B cell (primary cell): ENCODE measurements around the gene FGF3. TPM values are rescaled to one million over a fixed set of nuclear protein-coding genes. Genes with fewer than 3 reads are reported as not detected.

Experiments
- ATAC-seq: fragments of 200-7000 bp; cut with Tn5 transposase; one replicate; pipeline ENCODE4 v1.10.0; 2021; ENCODE audit warnings: low read depth, mild to moderate bottlenecking, moderate number of reproducible peaks, moderate library complexity
- CTCF ChIA-PET: fragments of 350-600 bp; sonication (Branson Sonifier 250); formaldehyde crosslinking; loops from one replicate; lab custom pipeline; 2021; ENCODE audit warnings: antibody characterized with exemption, inconsistent platforms; lab: Charles Lee
- POLR2A ChIA-PET: fragments of 350-600 bp; sonication (Branson Sonifier 250); formaldehyde crosslinking; loops from one replicate; lab custom pipeline; 2021; ENCODE audit warnings: antibody characterized with exemption; lab: Charles Lee
- DNase-seq: peaks from one replicate; pipeline ENCODE4 v3.0.0; 2013
- H2AFZ ChIP-seq: 2 replicates; pipeline ENCODE4 v1.6.1; 2012; ENCODE audit warnings: mild to moderate bottlenecking, low read depth, low read length; ENCODE audit not compliant: insufficient read depth, poor library complexity, severe bottlenecking
- H3K27ac ChIP-seq, 2 donors: 1 replicate in 1 of 2; 2 replicates in 1 of 2; pipeline ENCODE4 v1.5.1; 2012 to 2013; ENCODE audit warnings: low read length in 2 of 2, mild to moderate bottlenecking in 2 of 2, moderate library complexity in 1 of 2
- H3K27me3 ChIP-seq, 4 experiments: fragments of 200-600 bp in 1 of 4; sonication (generic) in 1 of 4; replicated peaks in 1 of 4; 1 replicate in 2 of 4; 2 replicates in 2 of 4; pipeline versions ENCODE4 v1.6.1 to v1.7.0; 2013 to 2016; ENCODE audit warnings: low read length in 3 of 4, mild to moderate bottlenecking in 2 of 4, mixed read lengths in 1 of 4, moderate library complexity in 1 of 4; ENCODE audit not compliant: insufficient read depth in 4 of 4, control insufficient read depth in 3 of 4; ENCODE audit errors: control extremely low read depth in 1 of 4
- H3K36me3 ChIP-seq, 2 experiments: replicated peaks in 1 of 2; 1 replicate in 1 of 2; 2 replicates in 1 of 2; pipeline versions ENCODE4 v1.6.1 to v1.7.1; 2013; ENCODE audit warnings: low read length in 1 of 2; ENCODE audit not compliant: insufficient read depth in 2 of 2, control insufficient read depth in 1 of 2; ENCODE audit errors: control extremely low read depth in 1 of 2, extremely low read depth in 1 of 2
- H3K4me1 ChIP-seq, 2 donors: fragments of 200-600 bp in 1 of 2; sonication (generic) in 1 of 2; 1 replicate in 1 of 2; 2 replicates in 1 of 2; pipeline versions ENCODE4 v1.5.1 to v1.6.1; 2013 to 2017; ENCODE audit warnings: low read length in 2 of 2; ENCODE audit not compliant: control insufficient read depth in 2 of 2, insufficient read depth in 2 of 2
- H3K4me2 ChIP-seq: replicated peaks from 2 replicates; pipeline ENCODE3; 2012; ENCODE audit warnings: mild to moderate bottlenecking, low read depth, low read length; ENCODE audit not compliant: poor library complexity, severe bottlenecking
- H3K4me3 ChIP-seq, 5 experiments: fragments of 200-600 bp in 1 of 5; sonication (generic) in 1 of 5; 1 replicate in 3 of 5; 2 replicates in 2 of 5; pipeline versions ENCODE4 v1.5.1 to v1.7.0; 2011 to 2016; ENCODE audit warnings: low read length in 4 of 5, mild to moderate bottlenecking in 4 of 5, low read depth in 2 of 5, control low read depth in 1 of 5, moderate library complexity in 1 of 5; ENCODE audit not compliant: insufficient read depth in 1 of 5; ENCODE audit errors: control extremely low read depth in 1 of 5, extremely low read depth in 1 of 5
- H3K79me2 ChIP-seq: fragments of 200-600 bp; sonication (generic); one replicate; pipeline ENCODE4 v1.6.0; 2016; ENCODE audit warnings: low read length; ENCODE audit not compliant: control insufficient read depth, insufficient read depth
- H3K9ac ChIP-seq: fragments of 200-600 bp; sonication (generic); 2 replicates; pipeline ENCODE4 v1.6.1; 2017; ENCODE audit warnings: mild to moderate bottlenecking, low read length, moderate library complexity
- H3K9me3 ChIP-seq, 3 donors: one replicate each; pipeline versions ENCODE4 v1.6.1 to v1.7.1; 2013; ENCODE audit warnings: low read length in 2 of 3; ENCODE audit not compliant: control insufficient read depth in 2 of 3, insufficient read depth in 1 of 3; ENCODE audit errors: control extremely low read depth in 1 of 3
- H4K20me1 ChIP-seq: 2 replicates; pipeline ENCODE4 v1.6.0; 2012; ENCODE audit warnings: mild to moderate bottlenecking, low read length; ENCODE audit not compliant: insufficient read depth, control insufficient read depth, poor library complexity, severe bottlenecking
- H3K27ac Mint-ChIP-seq: one replicate; pipeline ENCODE4 v1.8.0; 2021; ENCODE audit warnings: mixed read lengths
- H3K27me3 Mint-ChIP-seq: one replicate; pipeline ENCODE4 v1.8.0; 2021; ENCODE audit warnings: mixed read lengths
- H3K4me1 Mint-ChIP-seq: one replicate; pipeline ENCODE4 v1.8.0; 2021; ENCODE audit warnings: mixed read lengths
- H3K4me3 Mint-ChIP-seq: one replicate; pipeline ENCODE4 v1.8.0; 2021; ENCODE audit warnings: mixed read lengths
- H3K9me3 Mint-ChIP-seq: one replicate; pipeline ENCODE4 v1.8.0; 2022; ENCODE audit warnings: mixed read lengths; ENCODE audit not compliant: insufficient read depth
- EZH2 ChIP-seq: IDR thresholded peaks from 2 replicates; pipeline ENCODE4 v1.6.1; 2012; ENCODE audit warnings: borderline replicate concordance, low read depth, mild to moderate bottlenecking, moderate library complexity, low read length; ENCODE audit not compliant: insufficient read depth, poor library complexity, severe bottlenecking
- WGBS: methylation state at CpG from one replicate; pipeline ENCODE4 v1.1.5; 2013; ENCODE audit warnings: missing lambda C conversion rate; ENCODE audit not compliant: insufficient coverage; 5-methylcytosine and 5-hydroxymethylcytosine counted together
- intact Hi-C: fragments of 100-400 bp; cut with micrococcal nuclease; formaldehyde crosslinking; loops from one replicate; pipeline ENCODE4 v1.10.0; 2022
- polyA plus RNA-seq: library from polyadenylated mRNA; depleted of rRNA; stranded (reverse); fragments of >200 nt; gene quantifications from 2 replicates; pipeline ENCODE4 v1.2.3, GENCODE V29; 2012
- total RNA-seq, 2 donors: library from RNA; stranded (reverse); fragments of 120-200 nt in 1 of 2; gene quantifications; 1 replicate in 1 of 2; 2 replicates in 1 of 2; pipeline versions ENCODE4 v1.2.3 to v1.2.4, GENCODE V29; 2013 to 2022
- TF ChIP-seq, protein P1 (sequence below): fragments of 200-600 bp; IDR thresholded peaks from one replicate; pipeline ENCODE4 v1.8.0; 2022; ENCODE audit warnings: antibody characterized with exemption, mild to moderate bottlenecking

FGF3 gene
- total and polyA plus RNA-seq, 2 donors (not counting 1 experiment from before 2014, with no cell fraction given) = not detected

DNA sequence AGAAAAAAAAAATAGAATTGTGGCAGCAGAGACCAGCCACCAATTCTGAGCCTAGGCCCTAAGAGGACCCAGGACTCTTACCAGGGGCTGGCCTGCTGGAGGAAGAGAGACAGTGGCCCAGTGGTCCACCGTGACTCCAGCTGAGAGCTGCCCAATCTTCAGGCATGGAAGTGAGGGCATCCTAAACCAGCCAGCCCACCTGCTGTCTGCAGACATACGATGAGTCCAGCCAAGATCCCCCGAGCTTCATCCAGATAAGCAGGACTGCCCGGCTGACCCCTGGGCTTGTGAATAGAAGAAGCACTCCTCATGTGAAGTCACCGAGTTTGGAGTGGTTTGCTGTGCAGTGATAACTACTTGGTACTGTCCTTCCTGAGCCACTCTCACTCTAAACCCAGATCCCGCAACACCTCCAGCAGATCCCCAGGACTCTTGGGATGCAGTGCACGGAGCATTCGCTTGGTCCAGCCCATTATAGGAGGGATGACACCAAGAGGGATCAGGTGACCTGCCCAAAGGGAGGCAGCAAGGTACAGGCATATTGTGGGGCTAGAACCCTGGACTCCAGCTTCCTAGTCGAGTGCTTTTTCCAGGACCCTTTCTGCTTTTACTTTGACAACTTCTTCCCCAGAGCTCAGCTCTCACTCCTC, 41.7 kb upstream of the FGF3 start:
- no peak overlapping the region for H3K4me3 ChIP-seq
- no peaks in the 10 kb centered on the region for H4K20me1 ChIP-seq
- H3K4me1 Mint-ChIP-seq = peaks cover 5% of the 10 kb centered on the region
- peaks cover 0 to 8% (median 0%) of the 10 kb centered on the region in 3 donors for H3K9me3 ChIP-seq
- CTCF ChIA-PET = no interaction called here
- no peak overlapping the region for H3K4me2 ChIP-seq
- H3K9me3 Mint-ChIP-seq = peaks cover 2% of the 10 kb centered on the region
- H3K9ac ChIP-seq = no peak overlapping the region
- no peaks in the 10 kb centered on the region for H3K4me1 ChIP-seq
- no peak overlapping the region for H3K27ac ChIP-seq
- H2AFZ ChIP-seq = no peak overlapping the region
- ATAC-seq (no peak), DNase-seq (no peak)
- H3K4me3 Mint-ChIP-seq = no peak overlapping the region
- POLR2A ChIA-PET = no interaction called here
- H3K27ac Mint-ChIP-seq = no peak overlapping the region
- no peaks in the 10 kb centered on the region for H3K79me2 ChIP-seq
- intact Hi-C loops = no loop called here
- H3K27me3 Mint-ChIP-seq = peaks cover 25% of the 10 kb centered on the region
- no peaks in the 10 kb centered on the region for H3K36me3 ChIP-seq
- 85% methylated on average over 8 of the region's 9 CpGs for WGBS
- peaks cover 0 to 8% (median 3%) of the 10 kb centered on the region in 4 experiments for H3K27me3 ChIP-seq
- no peak for TF ChIP-seq EZH2
- TF ChIP-seq, protein P1, sequence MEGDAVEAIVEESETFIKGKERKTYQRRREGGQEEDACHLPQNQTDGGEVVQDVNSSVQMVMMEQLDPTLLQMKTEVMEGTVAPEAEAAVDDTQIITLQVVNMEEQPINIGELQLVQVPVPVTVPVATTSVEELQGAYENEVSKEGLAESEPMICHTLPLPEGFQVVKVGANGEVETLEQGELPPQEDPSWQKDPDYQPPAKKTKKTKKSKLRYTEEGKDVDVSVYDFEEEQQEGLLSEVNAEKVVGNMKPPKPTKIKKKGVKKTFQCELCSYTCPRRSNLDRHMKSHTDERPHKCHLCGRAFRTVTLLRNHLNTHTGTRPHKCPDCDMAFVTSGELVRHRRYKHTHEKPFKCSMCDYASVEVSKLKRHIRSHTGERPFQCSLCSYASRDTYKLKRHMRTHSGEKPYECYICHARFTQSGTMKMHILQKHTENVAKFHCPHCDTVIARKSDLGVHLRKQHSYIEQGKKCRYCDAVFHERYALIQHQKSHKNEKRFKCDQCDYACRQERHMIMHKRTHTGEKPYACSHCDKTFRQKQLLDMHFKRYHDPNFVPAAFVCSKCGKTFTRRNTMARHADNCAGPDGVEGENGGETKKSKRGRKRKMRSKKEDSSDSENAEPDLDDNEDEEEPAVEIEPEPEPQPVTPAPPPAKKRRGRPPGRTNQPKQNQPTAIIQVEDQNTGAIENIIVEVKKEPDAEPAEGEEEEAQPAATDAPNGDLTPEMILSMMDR = no peak

DNA sequence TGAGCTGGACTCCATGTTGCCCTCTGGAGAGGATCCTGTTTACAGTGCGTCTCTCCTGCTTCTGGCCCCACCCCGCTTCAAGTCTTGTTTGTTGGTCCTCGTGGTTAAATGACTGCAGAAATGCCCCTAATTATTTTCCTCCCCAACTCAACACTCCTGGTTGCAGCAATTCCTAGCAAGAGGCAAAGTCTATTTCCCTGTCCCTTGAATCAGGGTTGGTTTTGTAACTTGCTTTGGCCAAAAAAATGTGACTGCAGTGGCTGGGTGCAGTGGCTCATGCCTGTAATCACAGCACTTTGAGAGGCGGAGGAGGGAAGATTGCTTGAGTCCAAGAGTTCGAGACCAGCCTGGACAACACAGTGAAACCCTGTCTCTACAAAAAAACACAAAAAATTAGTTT, 41.0 kb upstream of the FGF3 start:
- intact Hi-C loops = no loop called here
- peaks cover 5% of the 10 kb centered on the region for H3K4me1 Mint-ChIP-seq
- Histone ChIP-seq H3K4me3 (no peak overlapping the region), H3K79me2 (no peaks in the 10 kb centered on the region), H3K27me3 (peaks cover 0 to 8% (median 3%) of the 10 kb centered on the region in 4 experiments), H3K27ac (no peak overlapping the region), H2AFZ (no peak overlapping the region), H3K9ac (no peak overlapping the region), H3K4me1 (no peaks in the 10 kb centered on the region), H3K36me3 (no peaks in the 10 kb centered on the region), H3K4me2 (no peak overlapping the region), H4K20me1 (no peaks in the 10 kb centered on the region), H3K9me3 (peaks cover 0 to 9% (median 0%) of the 10 kb centered on the region in 3 donors)
- no peak for DNase-seq
- peaks cover 2% of the 10 kb centered on the region for H3K9me3 Mint-ChIP-seq
- no peak overlapping the region for H3K27ac Mint-ChIP-seq
- ChIA-PET POLR2A (no interaction called here), CTCF (no interaction called here)
- no peak for ATAC-seq
- TF ChIP-seq, protein P1 = no peak
- TF ChIP-seq EZH2 = no peak
- no peak overlapping the region for H3K4me3 Mint-ChIP-seq
- peaks cover 24% of the 10 kb centered on the region for H3K27me3 Mint-ChIP-seq
- WGBS = no CpG with 5 or more reads among the region's 5 CpGs
